Activated CD4-positive, alpha-beta T cell treated with anti-CD3 and anti-CD28 coated beads, Interleukin-2, Interleukin-6, amounts not matched to agents 100 ng/mL and 50 ng/mL, durations not matched to agents 16 hours and 8 hours (primary cell): ENCODE measurements around the gene LRPAP1.
"Not testable (repeated sequence)": the region's sequence is repeated elsewhere in the genome, so short reads cannot be mapped to it uniquely, and the experiment has no call there.

Experiments used
- DNase-seq: peaks from one replicate; pipeline ENCODE4 v3.0.0-alpha.2; 2020

The LRPAP1 gene

DNA sequence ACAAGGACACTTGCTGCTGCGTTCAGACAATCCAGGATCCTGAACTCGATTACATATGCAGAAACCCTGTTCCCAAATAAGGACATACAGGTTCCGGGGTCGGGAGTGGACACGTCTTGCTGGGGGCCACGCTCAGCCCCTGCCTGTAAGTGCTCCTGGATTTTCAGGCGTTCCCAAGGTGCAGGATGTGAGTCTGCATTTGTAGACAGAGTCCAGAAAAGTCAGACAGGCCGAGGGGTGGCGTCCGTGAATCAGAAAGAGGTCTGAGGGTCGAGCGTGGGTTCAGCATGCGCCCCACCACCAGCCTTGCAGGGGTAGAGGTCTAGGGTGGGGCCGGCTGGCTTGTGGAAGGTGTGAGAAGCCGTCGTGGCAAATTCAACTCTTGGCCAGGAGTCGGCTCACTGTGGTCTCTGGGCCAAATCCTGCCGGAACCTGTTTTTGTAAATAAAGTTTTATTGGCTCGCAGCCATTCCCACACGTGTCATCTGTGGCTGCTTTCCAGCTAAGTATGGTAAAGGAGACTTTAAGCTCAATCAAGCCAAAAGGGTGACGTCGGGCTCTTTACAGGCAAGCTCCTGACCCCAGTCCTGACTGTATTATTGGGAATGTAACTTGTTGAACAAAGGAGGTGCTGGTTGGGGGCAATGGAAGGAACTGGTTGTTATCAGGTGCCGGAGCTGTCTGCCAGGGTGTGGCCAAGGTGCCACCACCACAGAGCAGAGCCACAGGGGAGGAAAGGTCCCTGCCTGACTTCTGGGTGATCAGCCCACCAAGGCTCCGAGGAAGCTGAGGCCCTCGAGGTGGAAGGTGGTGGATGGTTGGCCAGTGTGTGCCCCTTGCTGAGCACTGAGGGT lies 61.8 kb downstream of the LRPAP1 start:
- DNase-seq: no peak

DNA sequence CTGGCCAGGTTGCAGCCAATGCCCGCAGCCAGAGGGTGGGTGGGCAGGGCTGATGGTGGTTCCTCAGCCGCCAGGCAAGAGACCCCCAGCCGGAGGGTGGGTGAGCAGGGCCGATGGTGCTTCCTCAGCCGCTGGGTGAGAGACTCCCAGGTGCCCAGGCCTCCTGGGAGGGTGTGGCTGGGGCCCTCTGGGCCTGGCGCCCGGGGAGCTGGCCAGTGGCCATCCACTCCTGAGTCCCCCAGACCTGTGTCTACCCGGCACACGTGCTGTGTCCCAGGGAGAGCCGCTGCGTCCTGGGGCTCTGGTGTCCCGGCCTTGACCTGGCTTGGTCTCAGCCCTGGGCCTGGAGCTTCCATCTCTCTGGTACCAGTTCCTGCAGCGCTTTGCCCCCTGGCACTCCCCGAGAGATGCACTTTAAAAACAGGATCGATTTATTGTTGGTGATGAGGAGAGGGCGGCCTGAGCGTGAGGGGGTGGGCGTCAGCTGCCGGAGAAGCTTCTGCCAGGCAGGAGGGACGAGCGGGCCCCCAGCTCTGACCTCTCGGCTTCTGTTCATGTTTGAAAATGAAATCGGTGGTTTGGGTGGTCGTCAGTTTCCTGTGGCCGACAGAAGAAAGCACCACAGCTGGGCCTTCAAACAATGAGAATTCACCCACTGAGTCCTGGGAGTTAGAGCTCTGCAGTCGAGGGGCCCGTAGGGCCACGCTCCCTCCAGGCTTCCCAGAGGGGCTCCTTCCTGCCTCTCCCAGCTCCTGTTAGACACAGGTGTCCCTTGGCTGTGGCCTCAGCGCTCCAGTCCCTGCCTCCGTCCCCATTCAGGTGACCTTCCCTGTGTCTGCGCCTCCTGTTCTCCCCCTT lies 62.6 kb downstream of the LRPAP1 start:
- no peak for DNase-seq

DNA sequence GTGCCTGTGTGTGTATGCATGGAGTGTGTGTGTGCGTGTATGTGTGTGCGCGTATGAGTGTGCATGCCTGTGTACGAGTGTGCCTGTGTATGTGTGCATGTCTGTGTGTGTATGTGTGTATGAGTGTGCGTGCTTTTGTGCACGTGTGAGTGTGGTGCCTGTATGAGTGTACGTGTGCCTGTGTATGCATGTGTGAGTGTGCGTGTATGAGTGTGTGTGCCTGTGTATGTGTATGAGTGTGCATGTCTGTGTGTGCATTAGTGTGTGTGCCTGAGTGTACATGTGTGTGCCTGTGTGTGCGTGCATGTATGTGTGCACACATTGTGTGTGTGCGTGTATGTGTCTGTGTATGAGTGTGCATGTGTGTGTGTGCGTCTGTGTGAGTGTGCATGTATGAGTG lies 63.4 kb downstream of the LRPAP1 start:
- no peak for DNase-seq

DNA sequence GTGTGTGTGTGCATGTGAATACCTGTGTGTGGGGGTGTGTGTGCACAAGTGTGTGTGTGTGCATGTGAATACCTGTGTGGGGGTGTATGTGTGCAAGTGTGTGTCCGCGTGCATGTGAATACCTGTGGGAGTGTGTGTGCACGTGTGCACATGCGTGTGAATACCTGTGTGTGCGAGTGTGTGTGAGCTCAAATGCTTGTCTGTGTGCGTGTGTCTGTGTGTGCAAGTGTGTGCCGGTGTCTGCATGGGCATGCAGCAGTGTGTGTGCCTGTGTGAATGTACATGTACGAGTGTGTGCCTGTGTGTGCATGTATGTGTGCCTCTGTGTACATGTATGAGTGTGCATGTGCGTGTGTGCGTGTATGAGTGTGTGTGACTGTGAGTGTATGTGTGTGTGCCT lies 64.1 kb downstream of the LRPAP1 start:
- no peak for DNase-seq

DNA sequence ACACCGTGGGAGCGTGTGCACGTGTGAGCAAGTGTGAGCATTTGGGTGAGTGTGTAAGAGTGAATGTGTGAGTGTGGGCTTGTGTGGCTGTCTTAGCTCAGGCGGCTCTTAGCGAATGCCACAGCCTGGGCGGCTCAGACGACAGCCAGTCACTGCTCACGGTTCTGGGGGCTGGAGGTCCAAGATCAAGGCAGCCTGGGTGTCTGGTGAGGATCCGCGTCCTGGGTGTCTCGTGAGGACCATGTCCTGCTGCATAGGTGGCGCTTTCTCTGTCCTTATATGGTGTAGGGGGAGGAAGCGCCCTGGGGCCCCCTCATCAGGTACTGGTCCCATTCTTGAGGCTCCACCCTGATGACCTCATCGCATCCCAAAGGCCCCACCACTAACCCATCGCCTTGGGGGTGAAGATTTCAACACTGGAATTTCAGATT lies 64.6 kb downstream of the LRPAP1 start:
- no peak for DNase-seq

DNA sequence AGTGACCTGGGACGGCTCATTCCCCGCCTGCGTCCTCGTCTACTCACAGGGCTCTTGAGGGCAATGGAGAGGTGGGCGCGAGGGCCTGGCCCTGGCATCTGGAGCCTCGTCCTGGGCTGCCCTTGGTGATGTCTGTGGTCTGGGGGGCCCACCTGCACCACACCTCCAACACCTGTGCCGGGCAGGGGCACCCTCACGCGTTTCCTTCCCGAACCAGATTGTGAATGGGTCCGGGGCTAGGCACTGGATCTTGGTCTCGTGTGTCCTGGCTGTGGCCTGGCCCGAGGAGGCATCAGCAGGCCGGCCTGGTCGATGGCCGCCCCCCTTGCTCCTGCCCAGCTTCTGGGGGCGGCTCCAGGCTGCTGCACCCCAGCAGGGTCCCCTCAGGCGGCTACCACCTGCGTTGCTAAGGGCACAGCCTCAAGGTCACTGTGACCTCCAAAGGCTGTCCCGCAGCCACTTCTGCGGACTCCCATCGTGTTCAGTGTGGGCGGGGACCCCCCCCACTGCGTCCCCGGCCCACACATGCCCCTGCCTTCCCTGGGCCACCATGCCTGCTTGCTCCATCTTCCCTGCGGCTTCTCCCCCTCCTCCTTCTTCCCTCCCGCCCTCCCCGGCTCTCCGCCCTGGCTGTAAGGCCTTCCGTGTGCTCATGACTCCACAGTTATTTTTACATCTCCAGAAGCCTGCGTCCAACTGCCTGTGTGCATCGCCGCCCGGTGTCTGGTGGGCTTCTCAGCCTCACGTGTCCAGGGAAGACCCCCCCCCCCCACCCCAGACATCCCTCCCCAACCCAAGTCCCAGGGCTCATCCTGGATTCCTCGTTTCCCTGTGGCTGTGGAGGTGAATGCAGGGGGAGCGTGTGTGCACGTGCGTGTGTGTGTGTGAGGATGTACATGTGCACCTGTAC lies 65.3 kb downstream of the LRPAP1 start:
- DNase-seq: no peak

DNA sequence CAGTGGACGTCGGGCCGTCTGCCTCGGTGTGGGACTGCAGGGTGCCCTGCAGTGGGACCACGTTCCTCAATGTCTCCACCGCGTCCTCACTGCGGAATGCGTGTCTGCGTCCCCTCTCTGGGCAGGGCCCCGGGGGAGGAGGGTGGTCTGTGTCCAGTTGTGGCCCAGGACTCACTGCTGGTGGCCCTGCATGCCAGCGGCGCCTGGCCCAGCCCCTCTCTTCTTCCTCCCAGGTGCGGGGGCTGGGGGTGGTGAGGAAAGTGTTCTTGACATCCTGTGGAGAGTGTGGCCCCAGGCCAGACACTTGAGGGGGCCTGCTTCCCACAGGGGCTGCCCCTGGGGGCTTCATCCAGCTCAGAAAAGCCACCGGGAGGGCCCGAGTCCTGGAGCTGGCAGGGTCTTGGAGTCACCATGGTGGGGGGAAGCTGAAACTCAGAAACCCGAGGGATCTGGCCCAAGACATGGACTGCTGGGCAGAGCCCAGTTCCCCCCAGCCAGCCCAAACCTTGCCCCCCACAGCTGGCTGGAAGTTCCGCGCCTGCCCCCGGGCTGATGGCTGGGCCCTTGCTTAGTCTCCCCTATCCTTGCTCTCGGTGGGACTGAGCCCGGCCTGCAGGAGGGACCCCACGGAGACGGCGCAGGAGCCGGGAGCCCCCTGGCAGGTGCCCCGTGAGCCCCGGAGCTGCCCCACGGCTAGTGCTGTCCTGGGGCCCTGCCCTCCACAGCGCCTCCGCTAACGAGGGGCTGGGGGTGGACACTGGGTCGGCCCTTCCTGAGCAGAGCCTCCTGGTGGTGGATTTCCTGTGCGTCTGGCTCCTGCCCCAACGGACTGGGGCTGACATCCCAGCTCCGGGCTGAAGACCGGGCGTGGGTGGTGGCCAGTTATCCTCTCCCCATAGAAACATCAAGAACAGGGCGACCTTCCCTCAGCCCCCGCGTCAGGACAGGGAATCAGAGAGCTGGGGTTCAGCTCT lies 66.2 kb downstream of the LRPAP1 start:
- DNase-seq: no peak

DNA sequence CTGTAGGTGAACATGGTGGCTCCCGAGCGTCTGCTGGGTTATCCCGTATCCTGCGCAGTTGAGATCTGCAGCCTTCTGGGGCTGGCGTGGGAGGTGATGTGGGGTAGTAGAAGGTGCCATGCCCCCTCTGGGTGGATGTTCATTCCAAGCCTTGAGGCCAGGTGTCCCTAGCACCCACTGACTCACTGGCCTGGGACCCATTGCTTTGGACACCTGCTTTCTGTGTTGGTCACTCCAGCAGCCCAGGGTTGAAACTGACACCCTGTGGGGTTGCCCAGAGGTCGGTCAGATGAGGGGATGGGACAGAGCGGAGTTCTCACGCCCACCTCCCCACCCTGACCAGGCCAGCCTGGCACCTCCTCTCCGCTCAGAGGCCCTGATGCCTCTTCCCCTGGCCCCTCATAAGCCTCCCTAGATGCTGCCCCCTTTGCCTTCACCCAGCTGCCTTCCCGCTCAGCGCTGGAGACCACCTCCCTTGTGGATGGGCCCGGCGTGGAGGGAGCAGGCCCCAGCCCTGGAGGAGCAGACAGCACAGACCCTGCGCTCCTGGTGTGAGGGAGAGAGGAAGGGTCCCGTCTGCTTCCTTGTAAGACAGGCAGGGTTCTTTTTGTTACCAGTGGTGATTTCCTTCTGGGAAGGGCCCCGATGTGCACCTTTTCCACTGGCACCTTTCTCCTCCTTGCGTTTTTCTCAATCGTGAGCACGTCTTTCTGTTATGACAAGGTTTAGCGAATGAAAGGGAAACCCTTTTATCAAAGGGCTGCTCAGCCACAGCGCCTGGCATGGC lies 67.1 kb downstream of the LRPAP1 start:
- no peak for DNase-seq

GRCh38 chr4:3464349-3464905 lies 67.8 kb downstream of the LRPAP1 start:
- no peak for DNase-seq

DNA sequence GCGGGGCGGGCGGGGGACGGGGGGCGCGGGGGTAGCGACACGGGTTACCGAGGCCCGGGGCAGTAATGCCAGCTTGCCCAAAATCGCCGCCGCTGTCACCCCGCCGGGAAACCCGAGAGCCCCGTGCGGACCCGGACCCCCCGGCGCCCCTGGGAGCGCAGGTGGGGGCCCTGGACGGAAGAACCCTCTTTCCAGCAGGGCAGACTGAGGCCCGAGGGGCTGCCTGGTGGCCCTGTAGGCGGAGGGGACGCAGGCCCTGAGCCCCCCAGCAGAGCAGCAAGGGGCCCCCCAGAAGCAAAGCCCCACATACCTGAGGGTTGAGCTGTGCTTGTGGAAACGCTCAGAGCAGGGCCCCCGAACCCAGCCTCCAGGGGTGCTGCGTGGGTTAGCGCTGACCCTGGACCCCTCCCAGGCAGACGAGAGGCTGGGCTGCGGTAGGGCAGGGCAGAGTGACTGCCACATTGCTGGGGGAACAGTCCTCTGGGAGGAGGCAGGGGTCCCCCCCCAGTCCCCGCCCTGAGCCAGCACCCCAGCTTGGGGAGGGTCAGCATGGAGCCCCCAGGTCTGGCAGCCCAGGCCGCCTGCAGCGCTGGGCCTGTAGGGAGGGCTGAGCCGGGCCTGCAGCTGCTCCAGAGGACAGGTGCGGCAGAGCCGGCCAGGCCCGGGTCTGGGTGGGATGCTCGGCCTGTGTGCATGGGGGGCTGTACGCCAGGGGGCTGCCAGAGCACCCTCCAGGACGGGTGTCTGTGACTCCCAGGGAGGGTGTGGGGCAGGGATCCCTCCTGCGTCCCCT lies 68.5 kb downstream of the LRPAP1 start:
- DNase-seq: no peak

GRCh38 chr4:3462790-3463415 lies 69.3 kb downstream of the LRPAP1 start, which contains the start of gene DOK7:
Gene DOK7 (plus strand): TSS chr4:3463306. CDS start chr4:3463376, 70 bp downstream.
- DNase-seq: no peak

GRCh38 chr4:3462321-3462789 lies 69.9 kb downstream of the LRPAP1 start:
- DNase-seq: no peak

- DNase-seq: no peak
These were observed 70.5 kb downstream of the LRPAP1 start for GRCh38 chr4:3461515-3462291.

DNA sequence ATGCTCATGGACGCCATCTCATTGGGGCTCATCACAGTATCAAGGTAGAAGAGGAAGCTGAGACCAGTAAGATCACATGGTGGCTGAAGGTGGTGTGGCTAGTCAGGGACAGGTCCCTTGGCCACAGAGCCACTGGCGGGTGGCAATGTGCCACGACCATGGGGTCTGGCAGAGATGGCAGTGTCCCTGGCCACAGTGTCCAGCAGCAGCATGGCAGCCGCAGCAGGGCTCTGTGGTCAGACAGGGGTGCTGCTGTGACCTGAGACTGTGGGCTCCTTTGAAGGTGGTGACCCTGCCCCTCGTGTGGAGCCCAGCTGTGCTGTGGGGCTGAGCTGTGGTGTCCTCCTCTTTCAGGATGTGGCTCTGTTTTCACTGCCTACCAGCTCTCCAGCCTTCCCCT lies 71.3 kb downstream of the LRPAP1 start:
- DNase-seq: no peak

- not testable (repeated sequence) for DNase-seq
These were observed 73.1 kb downstream of the LRPAP1 start for GRCh38 chr4:3459156-3459555.

GRCh38 chr4:3458371-3458770 lies 73.9 kb downstream of the LRPAP1 start:
- no peak for DNase-seq

GRCh38 chr4:3455596-3455995 lies 76.6 kb downstream of the LRPAP1 start:
- DNase-seq: not testable (repeated sequence)
